HCT116 (cell line): ENCODE data around the gene CYB5A.

Source experiments
- EGR1 ChIP-seq: IDR thresholded peaks from 2 replicates; pipeline ENCODE4 v1.6.1; 2012; ENCODE audit warnings: low read depth
- EZH2 ChIP-seq: fragments of 200-600 bp; sonication (generic); IDR thresholded peaks from 2 replicates; pipeline ENCODE4 v1.6.1; 2017; ENCODE audit warnings: antibody characterized with exemption, mixed run types
- POLR2A ChIP-seq: IDR thresholded peaks from 2 replicates; pipeline ENCODE4 v1.7.0; 2011; ENCODE audit warnings: borderline replicate concordance; ENCODE audit not compliant: insufficient read depth, insufficient read length; ENCODE audit errors: extremely low read depth
- RAD21 ChIP-seq: IDR thresholded peaks from 2 replicates; pipeline ENCODE4 v1.6.1; 2012; ENCODE audit warnings: low read depth, mild to moderate bottlenecking
- SRF ChIP-seq: IDR thresholded peaks from 2 replicates; pipeline ENCODE4 v1.6.1; 2012; ENCODE audit warnings: low read depth
- TF ChIP-seq, protein P1 (sequence below), 3 experiments: fragments of 200-600 bp in 1 of 3; sonication (generic) in 1 of 3; IDR thresholded peaks in 2 of 3; conservative IDR thresholded peaks in 1 of 3; 2 replicates each; pipeline ENCODE4 v1.5.1; 2012 to 2017; ENCODE audit warnings: low read depth in 2 of 3, low read length in 2 of 3, antibody characterized with exemption in 1 of 3, borderline replicate concordance in 1 of 3, control low read depth in 1 of 3, mild to moderate bottlenecking in 1 of 3, mixed read lengths in 1 of 3, mixed run types in 1 of 3, moderate library complexity in 1 of 3; ENCODE audit not compliant: insufficient read depth in 1 of 3
- TF ChIP-seq, protein P2 (sequence below): IDR thresholded peaks from 2 replicates; pipeline ENCODE4 v1.6.1; 2012
- TF ChIP-seq, protein P3 (sequence below): IDR thresholded peaks from 2 replicates; pipeline ENCODE4 v1.6.1; 2012

DNA sequence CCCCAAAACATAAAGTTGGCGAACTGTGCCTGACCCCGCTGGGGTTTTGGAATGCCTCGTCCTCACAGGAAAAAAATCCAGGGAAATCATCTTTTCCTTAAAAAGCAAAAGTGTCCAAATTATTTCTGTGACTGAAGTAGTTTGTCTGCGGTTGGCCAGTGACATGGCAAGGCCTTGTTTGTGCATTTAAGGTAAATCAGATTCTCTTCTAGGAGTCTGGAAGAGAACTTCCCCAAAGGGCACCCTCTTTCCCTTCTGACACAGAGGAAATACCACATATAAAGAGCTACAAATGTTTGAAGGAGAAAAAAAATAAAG lies 737 bp upstream of the CYB5A start:
- TF ChIP-seq EGR1 (no peak), EZH2 (no peak), SRF (no peak), POLR2A (no peak), RAD21 (no peak)
- TF ChIP-seq, protein P1, sequence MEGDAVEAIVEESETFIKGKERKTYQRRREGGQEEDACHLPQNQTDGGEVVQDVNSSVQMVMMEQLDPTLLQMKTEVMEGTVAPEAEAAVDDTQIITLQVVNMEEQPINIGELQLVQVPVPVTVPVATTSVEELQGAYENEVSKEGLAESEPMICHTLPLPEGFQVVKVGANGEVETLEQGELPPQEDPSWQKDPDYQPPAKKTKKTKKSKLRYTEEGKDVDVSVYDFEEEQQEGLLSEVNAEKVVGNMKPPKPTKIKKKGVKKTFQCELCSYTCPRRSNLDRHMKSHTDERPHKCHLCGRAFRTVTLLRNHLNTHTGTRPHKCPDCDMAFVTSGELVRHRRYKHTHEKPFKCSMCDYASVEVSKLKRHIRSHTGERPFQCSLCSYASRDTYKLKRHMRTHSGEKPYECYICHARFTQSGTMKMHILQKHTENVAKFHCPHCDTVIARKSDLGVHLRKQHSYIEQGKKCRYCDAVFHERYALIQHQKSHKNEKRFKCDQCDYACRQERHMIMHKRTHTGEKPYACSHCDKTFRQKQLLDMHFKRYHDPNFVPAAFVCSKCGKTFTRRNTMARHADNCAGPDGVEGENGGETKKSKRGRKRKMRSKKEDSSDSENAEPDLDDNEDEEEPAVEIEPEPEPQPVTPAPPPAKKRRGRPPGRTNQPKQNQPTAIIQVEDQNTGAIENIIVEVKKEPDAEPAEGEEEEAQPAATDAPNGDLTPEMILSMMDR (IDR thresholded peaks at IDR 0.05 in 2 of 3, conservative IDR thresholded peaks at IDR 0.05 in 1 of 3; ENCODE audit: borderline replicate concordance in 1 of 3, insufficient read depth in 1 of 3, low read depth in 2 of 3, low read length in 2 of 3): no peak
- TF ChIP-seq, protein P2, sequence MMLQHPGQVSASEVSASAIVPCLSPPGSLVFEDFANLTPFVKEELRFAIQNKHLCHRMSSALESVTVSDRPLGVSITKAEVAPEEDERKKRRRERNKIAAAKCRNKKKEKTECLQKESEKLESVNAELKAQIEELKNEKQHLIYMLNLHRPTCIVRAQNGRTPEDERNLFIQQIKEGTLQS: no peak
- TF ChIP-seq, protein P3, sequence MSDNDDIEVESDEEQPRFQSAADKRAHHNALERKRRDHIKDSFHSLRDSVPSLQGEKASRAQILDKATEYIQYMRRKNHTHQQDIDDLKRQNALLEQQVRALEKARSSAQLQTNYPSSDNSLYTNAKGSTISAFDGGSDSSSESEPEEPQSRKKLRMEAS: no peak
